Skin epidermis (tissue), 12 donors: Measurements from ENCODE around the gene NKAIN2.
"Not testable (repeated sequence)": the region's sequence is repeated elsewhere in the genome, so short reads cannot be mapped to it uniquely, and the experiment has no call there.

ENCODE experiments used
- H3K27ac ChIP-seq, 21 experiments: fragments of 200-600 bp; sonication (generic) in 11 of 21; one replicate each; pipeline ENCODE4 v1.5.0; 2020; ENCODE audit warnings: mild to moderate bottlenecking in 3 of 21, inconsistent platforms in 2 of 21, moderate library complexity in 2 of 21
- H3K4me3 ChIP-seq, 7 experiments: fragments of 200-600 bp; sonication (generic) in 2 of 7; one replicate each; pipeline ENCODE4 v1.5.0; 2020; ENCODE audit warnings: inconsistent platforms in 2 of 7, mild to moderate bottlenecking in 2 of 7, moderate library complexity in 1 of 7

Gene NKAIN2

DNA sequence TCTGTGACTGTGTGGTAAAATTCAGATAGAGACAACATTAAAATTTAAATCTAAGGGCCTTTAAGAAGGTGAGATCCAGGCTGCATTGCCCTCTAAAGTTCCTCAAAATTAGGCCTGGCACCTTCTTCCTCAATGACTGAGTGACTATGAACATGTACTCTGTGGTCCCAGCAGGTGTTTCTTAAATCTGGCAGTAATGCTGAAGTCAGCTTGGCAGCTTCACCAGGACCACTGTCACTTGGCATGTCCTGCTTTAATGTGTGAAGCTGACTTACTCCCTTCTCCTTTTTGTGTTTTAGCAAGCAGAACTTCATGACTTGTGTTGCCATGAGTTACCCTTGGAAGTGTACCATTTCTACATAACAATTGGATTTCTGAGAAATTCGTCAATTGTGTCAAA lies 141.7 kb downstream of the NKAIN2 start:
- Histone ChIP-seq H3K27ac (no peak overlapping the region), H3K4me3 (no peak overlapping the region)

DNA sequence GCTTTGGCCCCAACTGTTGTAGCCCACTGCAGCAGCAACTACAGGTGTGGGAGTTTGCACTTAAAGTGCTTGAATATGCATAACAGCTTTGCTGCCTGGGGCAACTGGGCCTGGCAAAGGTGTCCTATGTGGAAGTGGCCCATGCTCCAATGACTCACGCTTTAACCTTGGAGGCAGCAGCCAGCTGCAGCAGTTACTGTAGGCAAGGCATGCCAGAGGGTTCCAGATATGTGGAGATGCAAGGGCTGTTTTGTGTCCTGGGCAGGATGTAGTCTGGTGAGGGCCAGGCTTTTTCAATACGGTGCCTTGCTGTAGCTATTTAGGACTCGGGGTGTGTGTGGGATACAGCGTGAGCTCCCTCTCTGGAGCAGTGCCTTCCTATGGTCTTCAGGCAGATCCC lies 150.3 kb downstream of the NKAIN2 start:
- no peak overlapping the region for H3K4me3 ChIP-seq
- H3K27ac ChIP-seq: no peak overlapping the region

DNA sequence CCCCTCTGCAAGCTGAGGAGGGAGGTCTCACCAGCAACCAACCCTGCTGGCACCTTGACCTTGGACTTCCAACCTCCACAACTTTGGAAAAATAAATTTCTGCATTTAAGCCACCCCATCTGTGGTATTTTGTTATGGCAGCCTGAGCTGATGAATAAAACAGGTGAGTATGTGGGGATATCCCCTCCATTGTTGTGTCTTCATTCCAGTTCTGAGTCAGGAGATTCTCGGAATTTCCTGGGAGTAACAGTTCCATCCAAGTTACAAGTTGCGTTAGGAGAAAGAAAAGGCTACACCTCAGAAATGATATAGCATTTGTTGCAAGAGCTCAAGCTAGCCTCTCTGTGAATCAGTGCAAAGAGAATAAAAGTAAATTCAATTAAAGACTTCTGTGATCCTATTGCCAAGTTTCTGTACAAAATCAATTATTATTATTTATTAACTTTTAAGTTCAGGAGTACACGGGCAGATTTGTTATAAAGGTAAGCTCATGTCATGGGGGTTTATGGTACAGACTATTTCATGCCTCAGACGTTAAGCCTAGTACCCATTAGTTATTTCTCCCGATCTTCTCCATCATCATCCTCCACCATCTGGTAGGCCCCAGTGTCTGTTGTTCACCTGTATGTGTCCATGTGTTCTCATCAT lies 153.0 kb downstream of the NKAIN2 start:
- Histone ChIP-seq H3K4me3 (no peak overlapping the region), H3K27ac (no peak overlapping the region)

DNA sequence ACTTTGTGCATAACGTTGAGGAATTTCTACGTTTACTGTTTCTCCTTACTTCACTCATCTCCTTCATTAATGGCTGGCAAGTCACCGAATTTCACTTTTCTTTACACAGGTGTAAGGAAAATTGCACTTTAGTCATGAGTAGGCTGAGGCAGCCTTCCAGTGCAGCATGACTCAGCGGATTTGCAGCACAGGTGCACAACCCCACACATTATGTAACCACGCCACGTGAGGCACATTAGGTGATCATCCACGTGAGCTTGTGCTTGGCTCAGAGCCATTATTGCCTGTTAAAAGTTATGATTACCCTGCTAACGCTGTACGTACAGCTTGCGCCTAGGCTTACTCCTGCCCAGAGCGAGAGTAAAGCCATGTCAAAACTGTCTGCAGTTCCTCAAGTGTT lies 158.8 kb downstream of the NKAIN2 start:
- no peak overlapping the region for H3K4me3 ChIP-seq
- no peak overlapping the region for H3K27ac ChIP-seq

DNA sequence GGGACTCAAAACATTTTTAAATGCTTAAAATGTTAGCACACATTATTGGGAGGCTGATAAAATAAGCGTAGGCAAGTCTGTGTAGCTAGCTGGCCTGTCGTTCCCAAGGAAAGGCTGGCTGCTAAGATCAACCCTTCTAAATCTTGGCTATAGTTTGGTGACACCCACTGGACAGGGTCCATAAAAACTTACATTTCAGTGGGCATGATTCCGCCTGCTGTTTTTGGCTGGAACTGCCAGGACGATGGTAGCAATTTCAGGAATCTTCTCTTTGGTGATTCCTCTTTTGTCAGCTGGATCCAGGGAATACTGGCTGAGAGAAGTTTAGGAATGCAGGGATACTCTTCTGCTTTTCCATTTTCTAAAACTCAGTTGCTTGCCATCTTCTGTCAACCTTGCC lies 162.2 kb downstream of the NKAIN2 start:
- H3K4me3 ChIP-seq: no peak overlapping the region
- H3K27ac ChIP-seq: no peak overlapping the region

DNA sequence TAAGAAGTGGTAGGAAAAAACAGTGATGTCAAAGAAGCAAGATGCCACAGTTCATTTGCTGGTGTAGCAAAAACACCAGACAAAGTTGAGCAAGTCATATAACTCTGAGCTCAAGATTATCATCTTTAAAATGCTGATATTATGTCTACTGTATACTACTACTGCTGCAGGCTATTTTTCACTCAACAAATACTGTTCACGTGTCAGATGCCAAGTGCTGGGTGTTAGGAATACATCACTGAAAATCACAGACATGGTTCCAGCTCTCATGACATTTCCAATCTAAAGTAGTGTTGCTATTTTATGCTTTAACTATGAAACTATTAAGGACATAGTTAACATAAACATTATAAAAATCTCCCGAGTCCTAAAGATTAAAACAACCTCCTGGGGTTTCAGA lies 163.0 kb downstream of the NKAIN2 start:
- no peak overlapping the region for H3K27ac ChIP-seq
- no peak overlapping the region for H3K4me3 ChIP-seq

DNA sequence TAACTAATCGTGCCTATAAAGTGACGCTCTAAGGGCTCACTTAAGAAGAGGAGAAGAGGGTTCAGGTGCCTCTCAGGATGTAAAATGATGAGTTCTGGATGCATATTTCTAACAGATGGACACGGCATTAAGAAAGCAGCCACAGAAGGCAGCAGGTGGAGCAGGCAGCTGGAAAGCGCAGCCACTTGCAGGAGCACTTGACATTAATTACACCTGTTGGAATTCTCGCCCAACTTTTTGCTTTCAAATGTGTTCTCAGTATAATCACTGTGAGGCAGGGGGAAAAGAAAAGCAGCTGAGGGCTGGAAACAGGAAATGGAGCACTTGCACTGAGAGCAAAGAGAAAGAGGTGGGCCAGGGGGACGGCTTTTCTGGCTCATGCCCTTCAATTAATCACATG lies 164.2 kb downstream of the NKAIN2 start:
- Histone ChIP-seq H3K4me3 (no peak overlapping the region), H3K27ac (no peak overlapping the region)

DNA sequence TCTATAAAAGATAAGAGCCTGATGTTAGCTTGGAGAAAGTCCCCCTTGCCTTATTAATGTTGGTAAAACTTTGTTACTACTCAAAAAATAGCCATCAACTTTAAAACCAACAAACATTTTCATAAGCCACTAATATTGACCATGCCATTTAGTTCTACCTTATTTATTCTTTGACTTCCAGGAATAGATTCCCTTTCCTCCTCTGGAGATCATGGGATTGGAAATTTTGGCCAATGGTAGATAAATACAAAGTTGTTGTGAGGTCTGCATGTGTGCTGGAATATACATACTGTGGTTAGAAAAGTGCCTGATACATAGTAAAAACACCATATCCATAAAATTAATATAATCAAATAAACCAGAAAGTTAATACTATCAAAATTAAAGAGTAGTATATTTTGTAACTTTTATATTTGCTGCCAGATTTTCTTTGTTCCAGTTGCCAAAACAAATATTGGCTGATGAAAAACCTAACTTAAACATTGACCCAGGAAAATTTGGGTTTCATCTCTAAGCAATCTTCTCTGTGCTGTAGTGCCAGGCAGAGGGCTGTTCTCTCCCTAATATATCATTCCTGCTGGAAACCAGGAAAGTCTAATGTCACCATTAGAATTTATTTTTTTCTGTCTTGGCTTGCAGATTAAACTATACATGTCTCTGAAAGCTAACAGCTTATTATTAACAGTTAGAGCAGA lies 169.1 kb downstream of the NKAIN2 start:
- no peak overlapping the region for H3K27ac ChIP-seq
- H3K4me3 ChIP-seq: no peak overlapping the region

DNA sequence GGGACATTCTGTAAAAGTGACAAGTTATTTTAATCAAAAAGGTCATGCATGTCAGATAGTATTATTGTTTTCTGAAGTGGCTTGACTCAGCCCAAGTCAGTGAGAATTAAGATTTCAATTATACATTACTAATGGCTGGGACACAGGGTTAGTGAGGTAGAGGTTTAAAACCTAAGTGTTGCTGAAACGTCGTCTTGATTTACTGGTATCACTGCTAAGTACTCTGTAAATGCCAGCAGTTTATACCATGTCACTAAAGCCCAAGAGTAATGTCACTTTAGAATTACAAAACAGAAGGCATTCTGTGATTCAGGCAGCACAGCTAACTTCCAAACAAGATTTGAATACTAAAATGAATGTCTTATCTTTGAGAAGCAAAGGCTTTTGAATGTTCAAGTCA lies 176.6 kb downstream of the NKAIN2 start:
- Histone ChIP-seq H3K4me3 (no peak overlapping the region), H3K27ac (no peak overlapping the region)

DNA sequence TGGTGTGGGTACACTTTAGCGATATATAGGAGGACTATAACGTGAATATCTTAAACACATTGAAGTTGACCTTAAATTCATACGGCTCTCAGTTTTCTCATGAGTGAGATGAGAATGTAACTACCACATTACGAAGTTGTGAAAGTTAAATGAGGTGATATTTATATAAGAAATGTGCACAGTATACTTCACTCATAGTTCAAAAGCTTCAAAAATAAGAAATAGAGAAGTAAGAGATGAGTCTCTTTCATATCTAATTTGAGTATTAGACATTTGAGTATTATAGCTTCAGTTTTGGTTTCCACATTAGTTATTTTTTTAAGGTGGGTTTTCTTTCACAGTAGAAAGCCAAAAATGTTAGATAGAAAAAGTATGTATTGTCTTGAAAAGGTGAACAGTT lies 183.3 kb downstream of the NKAIN2 start:
- Histone ChIP-seq H3K4me3 (no peak overlapping the region), H3K27ac (no peak overlapping the region)

DNA sequence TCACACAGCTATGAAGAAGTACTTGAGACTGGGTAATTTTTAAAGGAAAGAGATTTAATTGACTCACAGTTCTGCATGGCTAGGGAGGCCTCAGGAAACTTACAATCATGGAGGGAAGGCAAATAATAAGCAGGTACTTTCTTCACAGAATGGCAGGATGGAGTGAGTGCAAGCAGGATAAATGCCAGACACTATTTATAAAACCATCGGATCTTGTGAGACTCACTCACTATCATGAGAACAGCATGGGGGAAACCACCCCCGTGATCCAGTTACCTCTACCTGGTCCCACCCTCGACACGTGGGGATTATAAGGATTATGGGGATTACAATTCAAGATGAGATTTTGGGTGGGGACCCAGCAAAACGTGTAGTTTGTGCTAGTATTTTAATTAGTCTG lies 186.3 kb downstream of the NKAIN2 start:
- H3K4me3 ChIP-seq: not testable (repeated sequence)

DNA sequence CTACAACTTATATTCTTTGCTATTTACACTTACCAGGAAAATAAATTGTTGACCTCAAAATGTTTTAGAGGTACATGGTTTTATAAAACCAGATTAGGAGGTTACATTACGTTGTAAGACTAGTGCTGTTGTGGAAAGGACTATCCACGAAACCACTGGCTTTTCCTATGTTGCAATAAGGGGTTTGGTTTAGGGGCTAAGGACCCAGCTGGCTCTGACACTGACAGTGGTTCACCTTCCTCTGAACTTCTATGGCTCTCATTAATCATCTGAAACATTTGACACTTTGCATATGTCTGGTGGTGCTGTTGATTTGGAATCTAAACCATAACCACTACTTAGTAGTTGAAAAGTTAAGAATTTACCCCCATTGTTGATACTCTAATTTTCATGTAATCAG lies 186.7 kb downstream of the NKAIN2 start:
- Histone ChIP-seq H3K27ac (no peak overlapping the region), H3K4me3 (no peak overlapping the region)

More for the DNA sequence above, 186.3 kb downstream of the NKAIN2 start:
- not testable (repeated sequence) for H3K27ac ChIP-seq

DNA sequence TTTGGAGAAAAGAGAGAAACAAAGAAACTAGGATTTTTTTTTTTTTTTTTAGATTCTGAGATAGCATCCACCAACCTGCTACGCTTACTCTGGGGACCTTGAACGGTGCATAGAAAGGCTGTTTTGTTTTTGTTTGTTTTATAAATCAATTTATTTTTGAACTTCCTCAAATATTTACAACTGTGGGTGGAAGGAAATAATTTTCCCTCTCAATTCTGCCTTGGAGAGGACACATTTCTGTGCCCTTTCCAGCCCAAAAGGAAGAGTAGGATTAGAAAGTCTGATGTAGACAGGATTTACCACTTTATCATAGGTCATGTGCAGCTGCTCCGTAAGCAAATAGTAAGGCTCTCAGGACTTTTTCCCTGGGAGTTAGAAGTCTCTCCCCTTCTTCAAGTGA lies 190.5 kb downstream of the NKAIN2 start:
- Histone ChIP-seq H3K27ac (no peak overlapping the region), H3K4me3 (no peak overlapping the region)

DNA sequence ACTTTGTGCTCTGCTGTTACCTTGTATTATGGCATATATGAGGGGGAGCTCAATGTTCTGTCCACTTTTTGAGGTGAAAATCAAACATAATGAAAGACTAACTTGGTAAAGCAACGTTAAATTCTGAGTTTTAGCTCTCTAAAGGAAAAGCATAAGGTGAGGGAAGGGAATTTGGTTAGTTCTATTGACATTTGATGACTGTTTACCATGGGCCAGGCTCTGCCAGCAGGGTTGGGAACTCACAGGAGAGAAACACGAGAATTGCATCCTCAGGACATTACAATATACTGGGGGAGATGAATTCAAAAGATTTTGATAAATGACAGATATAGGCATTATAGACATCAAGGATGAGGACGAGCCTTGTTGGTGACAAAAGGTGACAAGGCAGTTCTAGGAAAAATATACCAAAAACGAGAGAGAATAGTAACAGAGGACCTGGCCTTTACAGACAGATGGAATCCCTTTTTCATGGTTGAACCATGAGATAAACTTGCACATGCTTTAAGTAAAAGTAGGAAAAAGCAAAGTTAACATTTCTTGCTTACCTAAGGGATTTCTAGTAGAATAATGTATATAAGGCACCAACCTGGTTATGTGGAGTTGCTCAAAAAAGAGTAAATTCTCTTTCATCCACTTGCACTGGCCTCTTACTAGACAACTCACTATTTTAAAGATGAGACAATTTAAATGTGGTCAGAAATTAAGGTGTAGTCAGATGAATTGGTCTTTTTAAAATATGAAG lies 191.4 kb downstream of the NKAIN2 start:
- no peak overlapping the region for H3K4me3 ChIP-seq
- H3K27ac ChIP-seq: no peak overlapping the region

DNA sequence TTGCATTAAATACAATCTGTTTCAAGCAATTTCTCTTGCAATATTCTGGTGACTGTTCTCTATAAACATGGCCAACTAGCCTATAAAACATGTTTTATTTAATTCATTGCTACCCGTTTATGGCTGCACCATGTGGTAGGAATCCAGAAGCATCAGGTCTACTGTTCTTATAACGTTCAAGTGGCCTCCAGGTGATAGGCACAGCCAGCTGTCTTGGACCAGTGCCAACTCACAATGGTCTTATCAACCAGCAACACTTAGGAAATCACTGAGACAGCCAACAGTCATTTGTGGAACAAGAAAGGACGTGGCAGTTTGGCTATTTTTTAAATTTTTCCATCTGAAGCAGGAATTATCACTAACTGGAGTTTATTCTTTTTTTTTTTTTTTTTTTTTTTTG lies 193.6 kb downstream of the NKAIN2 start:
- no peak overlapping the region for H3K27ac ChIP-seq
- no peak overlapping the region for H3K4me3 ChIP-seq

DNA sequence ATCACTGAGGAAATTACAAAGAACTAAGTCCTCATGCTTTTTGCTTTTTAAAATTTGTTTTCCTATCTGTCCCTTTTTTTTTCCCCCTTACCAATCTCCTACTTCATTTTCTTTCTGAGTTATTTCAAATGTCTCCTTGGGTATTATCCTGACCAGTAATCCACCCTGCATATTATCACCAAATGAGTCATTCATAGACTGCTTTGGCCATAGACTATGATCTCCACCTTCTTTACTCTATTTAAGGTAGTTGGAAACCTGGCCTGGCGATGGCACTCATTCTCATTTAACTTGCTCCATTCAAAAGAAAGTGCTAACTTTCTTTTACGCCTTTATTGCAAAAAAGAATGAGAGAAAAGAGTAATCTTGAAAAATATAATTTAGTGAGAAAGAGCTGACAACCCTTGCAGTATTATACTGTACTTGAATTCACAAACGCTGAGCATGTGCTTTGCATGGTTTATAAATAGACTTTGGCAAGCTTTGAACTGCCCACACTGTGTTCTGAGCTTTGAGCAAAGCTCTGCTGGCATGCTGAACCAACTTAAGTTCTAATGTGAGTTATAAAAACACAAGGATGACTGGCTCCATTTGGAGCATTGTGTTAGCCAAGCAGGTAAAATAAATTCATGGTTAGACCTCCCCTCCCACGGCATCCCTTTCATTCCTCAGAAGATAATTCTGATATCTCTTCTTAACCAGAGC lies 198.9 kb downstream of the NKAIN2 start:
- H3K4me3 ChIP-seq: no peak overlapping the region
- H3K27ac ChIP-seq: no peak overlapping the region

DNA sequence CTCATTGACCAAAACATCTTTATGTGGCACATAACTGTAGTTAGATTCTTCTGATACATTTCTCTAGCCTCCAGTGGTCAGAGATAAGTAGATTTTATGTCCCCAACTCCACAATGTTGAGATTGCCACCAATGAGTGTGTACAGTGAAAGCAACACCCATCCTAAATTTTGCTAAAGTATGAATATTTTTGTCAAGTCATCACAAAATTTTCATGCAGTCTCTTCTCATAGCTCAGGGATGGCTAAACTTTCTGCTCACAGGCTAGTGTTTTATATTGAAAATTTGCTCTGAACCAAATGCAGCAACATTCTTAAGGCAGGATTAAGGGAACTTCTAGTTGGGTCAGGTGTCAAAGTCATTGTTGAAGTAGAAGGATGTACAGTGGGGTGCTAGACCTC lies 203.6 kb downstream of the NKAIN2 start:
- Histone ChIP-seq H3K27ac (no peak overlapping the region), H3K4me3 (no peak overlapping the region)

DNA sequence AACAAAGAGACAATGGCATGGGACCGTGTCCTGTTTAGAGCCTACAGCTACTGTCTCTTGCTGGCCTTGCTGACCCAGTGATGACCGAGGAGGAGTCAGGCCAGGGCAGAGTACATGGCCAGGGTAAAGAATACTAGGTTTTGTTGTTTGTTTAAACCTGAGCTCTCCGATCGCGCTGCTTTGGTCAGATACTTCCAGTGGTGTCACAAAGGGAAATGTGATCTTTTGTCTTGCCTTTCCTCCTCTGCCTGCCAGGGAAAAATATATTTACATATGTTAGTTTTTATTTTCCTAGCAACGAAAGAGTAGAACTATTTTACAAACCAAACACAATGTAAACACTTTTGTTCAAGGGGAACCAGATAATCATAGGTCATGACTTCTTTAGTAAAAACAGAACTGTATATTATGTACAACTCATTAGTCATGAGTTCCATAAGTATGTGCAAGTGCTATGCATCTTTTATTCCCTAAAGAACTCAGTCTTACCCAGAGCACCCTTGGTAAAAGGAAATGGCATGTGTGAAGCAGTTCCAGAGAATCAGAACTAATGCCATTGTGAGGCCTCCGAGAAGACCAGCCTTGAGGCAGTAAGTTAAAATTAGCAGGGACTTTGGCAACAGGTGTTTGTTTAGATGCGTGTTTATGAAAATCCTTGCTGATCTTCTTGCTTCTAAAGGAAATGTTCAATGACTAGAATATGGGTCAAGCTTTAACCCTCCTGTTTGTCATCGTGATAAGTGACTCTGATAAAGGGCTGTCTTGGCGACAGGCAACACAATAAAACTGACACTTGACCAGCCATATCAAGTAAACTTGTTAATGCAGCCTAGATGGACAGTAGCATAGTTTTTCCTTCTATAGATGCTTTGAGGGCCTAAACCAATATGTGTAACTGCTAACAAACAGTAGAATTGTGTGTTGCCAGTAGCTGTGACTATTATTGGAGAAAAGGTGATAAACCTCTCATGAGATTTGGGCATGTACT lies 204.6 kb downstream of the NKAIN2 start:
- H3K4me3 ChIP-seq: no peak overlapping the region

DNA sequence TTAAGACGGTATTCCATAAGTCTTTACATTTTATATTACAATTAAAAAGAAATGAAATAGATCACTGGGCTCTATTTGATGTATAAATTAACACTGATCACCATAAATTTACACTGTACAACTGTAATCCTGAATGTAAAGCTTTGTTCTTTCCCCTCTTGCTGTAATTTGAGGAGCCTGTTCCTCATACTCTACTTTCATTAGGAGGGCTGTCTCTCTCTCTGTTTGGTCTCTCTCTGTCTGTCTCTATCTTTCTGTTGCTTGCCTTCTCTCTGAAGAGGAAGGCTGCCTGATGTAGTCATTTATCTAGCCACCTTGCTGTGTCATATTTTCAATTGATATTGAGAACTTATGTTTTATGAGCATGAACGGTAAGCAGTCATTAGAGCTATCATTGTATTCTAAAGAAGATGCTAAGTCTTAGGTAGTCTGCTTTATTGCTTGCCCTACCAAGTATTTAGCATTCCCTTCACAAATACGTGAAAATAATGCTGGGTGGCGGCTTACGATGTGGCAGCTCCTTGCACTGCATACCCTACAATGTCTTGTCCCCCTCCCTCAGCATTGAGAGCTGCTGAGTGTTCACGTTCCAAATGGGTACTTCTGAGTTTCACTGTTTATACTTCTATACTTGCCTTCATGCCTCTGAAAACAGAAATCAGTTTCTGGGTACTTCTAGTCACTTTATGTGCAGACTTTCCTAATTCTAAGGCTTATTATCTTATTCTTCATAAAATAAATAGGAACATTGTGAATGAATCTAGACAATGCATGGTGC lies 205.5 kb downstream of the NKAIN2 start:
- Histone ChIP-seq H3K27ac (no peak overlapping the region), H3K4me3 (no peak overlapping the region)

More for the DNA sequence above, 204.6 kb downstream of the NKAIN2 start:
- no peak overlapping the region for H3K27ac ChIP-seq
